ENCODE results near the gene C3orf18.

Gene C3orf18

DNA sequence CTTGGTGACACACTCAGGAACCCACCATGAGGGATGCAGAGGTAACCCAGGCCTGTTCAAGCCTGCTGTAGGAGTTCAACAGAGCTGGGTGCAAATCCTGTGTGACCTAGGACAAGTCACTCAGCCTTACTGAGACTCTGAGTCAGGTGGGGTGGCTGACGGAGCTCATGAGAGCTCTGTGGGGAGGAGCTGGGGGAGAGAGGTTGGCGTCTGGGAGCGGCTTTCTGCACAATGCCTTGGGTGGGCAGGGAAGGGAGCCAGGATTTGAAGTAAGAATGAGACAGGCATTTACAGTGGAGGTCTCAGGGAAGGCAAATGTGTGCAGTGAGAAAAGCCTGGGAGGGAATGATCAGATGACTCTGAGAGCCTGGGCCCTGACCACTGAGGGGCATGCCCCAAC, 18.3 kb downstream of the C3orf18 start:
- no peak for DNase-seq

DNA sequence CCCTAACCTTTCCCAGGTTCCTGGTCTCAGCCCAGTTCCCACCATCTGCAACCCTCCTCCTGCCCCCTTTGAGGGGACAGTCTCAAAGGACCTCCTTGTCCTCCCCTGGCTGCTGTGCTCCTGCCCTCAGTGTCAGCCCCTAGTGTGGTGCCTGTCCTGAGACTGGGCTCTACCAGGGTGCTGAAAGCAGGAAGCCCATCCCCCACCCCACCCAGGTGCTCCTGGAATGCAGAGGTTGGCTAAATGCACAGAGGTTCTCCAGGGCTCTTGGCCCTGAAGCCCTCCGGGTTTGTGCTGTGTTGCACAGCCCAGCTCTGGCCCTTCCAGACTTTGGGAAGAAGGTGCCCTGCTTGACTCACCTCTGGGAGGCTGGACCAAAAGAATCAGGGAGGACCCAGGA, 21.8 kb downstream of the C3orf18 start:
- DNase-seq, result no peak

DNA sequence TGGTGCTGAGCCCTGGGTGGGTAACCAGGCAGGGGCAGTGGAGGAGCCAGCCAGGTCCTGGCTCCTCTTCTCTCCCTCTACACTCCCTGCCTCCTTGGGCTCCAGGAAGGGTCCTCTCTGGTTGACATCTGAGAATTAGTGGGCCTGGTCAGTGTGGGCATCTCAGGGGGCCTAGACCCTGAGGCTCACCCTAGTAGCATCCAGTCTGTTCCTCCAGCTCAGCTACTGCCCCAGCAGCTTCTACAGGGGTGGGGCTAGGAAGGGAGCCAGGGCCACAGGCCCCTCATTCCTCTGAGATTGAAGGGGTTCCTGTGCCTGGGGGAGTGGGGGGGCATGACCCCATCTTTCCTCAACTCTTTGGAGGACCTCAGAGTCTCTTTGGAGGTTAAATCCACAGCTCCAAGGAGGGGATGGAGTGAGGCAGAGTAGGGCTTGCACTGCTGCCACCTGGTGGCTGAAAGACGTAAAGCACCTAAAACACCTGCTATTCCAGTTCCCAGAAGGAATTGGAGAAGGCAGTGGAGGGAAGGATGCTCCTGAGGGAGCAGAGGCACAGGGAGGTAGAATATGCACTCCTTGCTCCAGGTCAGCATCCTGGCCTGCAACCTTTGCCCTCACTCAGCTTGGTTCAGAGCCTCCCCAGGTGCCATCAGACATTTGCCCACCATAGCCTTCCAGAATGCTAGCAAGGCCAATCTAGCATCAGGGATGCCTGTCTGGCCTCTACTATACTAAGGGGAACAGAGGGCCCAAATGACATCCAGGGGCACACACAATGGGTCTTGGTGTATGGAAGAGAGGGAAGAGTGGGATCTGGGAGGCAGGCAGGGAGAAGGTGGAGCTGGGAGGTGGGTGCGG, 25.1 kb downstream of the C3orf18 start:
- DNase-seq, result no peak

DNA sequence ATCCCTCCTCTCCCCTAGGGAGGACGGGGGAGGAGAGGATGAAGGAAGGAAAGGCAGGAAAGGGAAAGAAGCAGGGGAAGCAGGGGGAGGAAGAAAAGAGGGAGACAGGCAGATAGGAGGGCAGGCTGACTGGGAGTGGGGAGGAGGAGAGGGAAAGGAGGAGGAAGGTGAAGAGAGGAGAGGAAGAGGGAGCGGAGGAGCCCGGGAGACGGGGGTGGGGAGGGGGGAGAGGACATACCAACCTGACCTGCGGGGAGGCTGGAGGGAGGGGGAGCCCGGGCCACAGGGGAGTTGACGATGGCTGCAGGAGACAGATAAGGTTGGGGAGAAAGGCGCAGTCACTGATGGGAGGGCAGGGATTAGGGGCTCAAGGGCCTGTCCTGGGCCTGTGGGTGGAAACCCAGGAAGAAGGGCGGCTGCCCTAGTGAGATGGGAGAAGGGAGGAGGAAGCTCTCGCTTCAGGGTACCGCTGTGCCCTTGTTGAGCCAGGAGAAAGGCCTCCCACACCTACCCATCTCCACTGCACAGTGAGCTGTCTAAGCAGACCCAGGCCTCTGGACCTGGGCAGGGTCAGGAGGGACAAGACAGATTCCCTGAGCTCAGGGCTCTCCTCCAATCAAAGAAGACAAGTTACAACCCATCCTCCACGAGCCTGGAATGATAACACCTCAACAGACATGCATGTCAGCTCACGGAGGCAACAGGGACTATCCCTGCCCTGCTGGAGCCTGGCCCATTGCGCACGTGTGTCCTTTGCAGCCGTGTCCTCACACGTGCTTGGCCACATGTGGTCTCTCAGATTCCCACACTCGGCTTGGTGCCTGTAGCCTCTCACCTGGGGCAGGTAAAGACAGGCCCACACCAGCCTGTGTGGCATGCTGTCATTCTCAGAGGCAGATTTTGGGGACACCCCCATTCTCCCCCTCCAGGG, 27.9 kb downstream of the C3orf18 start:
- no peak for DNase-seq

DNA sequence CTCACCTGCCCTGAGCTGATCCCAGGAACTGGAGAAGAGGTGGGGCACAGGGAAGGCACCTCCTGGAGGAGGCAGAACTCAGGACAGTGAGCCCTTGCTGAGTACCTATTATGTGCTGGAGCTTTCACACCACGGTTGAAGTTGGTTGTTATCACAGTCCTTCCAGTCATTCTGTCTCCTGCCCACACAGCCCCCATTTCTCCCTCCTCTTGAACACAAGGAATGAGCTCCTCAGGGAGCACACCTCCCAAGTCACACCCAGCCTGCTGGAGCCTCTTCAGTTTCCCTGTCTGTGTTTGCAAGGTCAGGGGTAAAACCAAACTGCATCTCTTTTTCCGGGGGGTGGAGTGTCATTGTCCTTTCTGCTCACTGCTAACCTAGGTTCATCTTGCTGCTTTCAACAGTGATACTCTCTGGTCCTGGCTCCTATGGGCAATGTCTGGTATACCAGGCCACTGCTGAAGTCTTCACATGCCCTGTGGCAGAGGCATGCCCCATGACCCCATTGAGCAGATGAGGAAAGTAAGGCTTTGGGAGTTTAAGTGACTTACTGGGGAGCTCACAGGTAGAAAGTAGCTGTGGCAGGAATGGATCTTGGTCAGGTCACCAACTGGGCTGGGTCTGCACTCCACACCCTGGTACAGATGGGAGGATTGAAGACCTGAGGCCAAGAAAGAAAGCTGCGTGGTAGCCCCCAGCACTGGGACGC, 30.0 kb downstream of the C3orf18 start:
- DNase-seq, result no peak

DNA sequence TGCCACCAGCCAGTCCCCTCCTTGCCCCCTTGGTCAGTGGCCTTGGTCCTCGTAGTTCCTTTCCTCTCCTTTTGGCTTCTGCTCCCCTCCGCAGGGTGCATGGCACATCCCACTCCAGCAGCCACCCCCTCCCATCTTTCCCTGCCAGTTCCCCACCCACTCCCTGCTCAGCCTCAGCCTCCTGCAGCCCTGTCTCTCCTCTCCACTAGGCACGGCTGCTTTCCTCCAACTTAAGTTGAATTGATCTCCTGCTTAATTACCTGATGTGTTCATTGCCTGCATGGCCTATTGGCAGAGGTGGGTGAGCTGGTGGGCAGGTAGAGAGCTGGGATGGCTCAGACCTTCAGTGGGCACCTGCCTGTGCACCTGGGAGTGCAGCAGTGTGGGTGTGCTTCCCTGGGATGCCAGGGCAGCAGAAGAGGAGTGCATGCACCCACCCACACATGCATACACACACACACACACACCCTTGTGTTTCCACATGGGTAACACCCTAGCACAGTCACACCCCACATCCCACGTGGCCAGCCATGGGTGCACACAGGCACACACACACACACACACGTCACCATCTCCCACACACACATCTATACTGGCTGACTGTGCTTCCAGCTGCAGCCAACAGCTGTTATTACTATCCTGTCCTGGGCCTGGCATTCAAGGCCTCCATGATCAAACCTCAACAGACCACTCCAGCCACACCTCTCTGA, 30.9 kb downstream of the C3orf18 start:
- no peak for DNase-seq

DNA sequence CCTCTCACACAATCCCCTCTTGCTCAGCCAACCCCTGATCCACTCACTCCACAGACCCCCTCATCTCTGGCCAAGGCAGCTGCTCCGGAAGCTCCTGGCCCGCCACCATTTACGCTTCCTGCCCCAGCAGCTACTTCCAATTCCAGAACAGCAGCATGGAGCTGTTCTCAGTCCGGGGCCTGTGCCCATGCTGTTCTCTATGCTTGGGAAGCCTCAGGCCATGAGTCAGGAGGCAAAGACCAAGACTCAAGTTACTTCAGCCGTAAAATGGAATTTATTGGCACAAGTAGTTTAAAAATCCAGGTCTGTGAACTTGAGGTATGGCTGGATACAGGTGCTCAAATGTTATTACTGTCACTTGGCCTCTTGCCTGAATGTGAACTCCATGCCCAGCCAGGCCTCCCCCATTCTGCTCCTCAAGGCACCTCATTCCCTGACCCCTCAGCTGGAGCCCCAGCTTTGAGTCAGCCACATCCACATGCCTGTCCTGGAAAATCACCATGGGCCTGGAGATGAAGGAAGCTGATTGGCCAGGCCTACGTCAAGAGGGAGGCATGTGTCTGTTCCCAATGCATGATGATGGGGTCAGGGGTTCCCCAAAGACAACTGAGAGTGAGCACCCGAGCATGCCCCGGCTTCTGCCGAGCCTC, 32.7 kb downstream of the C3orf18 start:
- no peak for DNase-seq

DNA sequence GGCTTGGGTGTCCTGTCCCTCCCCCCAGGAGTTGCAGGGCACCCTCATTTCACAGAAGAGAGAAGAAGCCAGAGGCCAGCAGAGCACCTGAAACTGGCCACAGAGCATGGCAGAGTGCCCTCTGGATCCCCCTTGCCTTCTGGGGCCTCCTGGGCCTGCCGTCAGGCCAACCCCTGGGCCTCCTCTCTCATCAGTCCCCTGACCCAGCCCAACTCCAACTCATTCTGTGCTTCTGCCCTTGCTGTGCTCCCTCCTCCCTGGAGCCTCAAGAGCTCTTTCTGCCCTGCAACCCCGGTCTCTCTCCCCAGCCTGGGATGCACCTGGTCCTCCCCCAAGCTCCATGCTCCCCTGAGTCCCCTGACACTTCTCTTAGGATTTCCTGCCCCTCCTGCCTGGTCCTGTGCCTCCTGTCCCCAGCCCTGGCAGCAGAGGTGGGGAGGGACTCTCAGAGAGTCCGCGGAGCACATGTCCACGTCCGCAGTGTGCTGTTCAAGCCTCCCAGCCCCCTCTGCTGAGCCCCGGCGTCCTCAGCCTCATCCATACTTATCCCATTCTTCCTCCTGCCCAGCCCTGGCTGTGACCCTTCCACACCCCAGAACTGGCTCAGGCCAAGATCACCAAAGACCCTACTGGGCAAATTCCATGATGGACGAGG, 33.6 kb downstream of the C3orf18 start:
- no peak for DNase-seq

DNA sequence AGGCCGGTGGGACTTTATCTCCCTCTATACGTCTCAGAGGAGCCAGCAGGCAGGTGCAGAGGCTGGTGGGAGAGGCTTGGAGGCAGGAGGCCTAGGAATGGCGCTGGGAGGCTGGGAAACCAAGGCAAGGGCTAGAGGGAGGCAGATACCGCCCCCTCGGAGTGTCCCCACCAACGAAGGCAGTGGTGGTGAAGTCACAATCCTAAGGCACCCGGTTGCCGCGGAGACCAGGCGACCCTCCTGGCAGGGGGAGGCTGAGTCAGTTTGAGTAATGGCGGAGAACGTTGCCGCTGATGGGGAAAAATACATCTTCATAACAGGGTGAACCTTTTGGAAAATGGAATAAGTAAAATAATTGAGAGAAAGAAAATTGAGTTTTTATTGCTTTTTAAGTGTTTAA, 34.2 kb downstream of the C3orf18 start:
- DNase-seq, result no peak

DNA sequence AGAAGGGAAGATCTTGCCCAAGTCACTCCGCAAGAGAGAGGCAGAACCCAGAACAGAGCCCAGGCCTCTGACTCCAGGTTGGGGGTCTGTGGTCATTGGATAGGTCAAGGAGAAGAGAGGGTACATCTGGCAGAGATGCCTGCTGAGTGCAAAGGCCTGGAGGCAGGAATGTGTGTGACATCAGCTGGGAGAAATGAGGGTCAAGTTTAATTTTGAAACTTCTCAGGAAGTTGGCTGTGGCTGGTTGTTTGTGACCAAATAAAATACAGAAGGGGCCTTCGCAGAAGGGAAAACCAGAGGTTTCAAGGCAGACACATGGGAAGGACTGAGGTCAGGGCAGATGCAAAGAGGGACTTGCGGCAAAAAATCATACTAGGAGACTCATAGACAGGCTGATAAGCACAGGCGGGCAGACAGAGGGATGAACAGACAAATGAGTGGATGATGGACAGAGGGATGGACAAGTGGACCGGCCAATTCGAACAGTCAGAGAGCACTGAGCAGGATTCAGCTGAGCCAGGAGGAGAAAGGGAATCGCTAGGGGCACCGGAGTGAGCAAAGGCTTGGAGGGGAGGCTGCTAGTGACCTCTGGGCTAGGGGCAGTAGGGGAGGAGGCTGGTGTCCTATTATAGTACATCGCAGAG, 35.4 kb downstream of the C3orf18 start:
- DNase-seq, result no peak

DNA sequence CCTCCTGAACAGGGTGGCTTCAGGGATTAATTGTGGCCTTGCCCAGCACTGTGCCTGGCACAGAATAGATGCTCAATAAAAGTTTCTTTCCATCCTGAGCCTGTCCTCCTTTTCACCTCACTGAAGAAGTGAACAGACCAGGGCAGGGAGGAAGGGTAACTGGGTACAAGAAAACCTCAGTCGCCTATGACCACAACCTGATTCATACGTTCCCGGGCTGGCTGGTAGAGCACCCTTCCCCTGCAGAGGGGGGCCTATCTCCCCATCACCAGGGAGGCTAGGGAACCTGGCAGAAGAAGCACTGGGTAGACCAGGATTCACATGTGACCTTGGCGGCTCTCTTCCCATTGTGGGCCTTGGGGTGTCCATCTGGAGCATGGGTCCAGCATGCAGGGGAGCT, 36.3 kb downstream of the C3orf18 start:
- no peak for DNase-seq

DNA sequence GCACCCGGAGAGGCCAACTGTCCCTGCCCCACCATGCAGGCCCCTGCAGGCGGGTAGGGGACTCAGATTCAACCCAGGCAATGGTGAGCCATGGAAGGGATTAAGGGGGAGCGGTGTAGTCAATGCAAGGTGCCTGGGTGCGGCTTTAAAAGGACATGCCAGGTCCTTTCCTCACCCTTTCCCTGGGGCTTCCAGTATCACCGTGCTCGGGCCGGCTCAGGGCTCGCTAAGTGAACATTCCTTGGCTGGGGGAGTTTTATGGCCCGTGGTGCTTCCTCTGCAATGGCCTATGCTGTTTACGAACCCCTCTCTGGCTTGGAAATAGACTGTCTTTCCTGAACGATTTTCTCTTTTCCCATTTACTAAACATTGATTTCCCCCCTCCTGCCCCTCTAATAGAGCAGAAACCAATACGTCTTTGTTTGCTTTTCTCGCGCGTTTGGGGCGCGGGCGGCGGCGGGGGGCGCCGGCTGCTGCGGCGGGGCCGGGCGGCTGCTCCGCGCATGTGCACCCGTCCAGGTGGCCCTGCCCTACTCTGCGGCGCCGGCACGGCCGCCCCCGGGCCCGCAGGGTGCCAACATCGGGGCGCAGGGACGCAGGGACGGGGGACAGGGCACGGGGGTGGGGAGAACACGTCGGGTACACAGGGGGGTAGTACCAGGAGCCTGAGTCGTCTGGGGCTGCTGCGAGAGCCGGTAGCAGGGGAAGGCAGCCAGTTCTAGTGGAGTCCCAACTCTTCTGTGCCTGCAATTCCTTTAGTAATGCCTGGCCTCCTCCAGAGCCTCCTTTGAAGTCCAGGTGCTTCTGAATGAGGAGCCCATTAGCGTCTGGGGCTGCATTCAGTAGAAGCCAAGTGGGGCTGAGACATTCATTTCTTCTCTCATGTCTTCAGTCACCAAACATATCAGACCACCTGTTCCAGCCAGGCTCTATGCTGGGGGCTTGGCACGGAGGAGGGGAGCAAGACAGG, 37.3 kb downstream of the C3orf18 start:
- DNase-seq, result no peak

DNA sequence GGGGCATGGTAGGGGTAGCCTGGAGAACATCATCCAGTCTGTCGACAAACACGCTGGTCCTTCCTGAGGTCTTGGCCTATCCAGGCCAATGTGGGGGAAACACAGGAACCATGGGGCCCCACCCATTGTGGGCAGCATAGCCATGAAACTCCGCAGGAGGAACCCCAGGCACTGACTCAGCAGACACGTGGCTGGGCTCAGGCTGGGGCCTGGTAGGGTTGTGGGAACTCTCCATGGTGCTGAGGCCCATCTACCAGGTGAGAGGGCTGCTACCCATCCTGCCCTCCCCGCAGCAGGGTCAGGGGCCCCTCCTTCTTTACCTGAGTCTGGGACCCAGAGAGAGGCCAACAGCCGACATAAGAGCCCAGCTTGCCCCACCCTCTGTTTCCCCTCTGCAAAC, 41.6 kb downstream of the C3orf18 start:
- DNase-seq, result no peak

DNA sequence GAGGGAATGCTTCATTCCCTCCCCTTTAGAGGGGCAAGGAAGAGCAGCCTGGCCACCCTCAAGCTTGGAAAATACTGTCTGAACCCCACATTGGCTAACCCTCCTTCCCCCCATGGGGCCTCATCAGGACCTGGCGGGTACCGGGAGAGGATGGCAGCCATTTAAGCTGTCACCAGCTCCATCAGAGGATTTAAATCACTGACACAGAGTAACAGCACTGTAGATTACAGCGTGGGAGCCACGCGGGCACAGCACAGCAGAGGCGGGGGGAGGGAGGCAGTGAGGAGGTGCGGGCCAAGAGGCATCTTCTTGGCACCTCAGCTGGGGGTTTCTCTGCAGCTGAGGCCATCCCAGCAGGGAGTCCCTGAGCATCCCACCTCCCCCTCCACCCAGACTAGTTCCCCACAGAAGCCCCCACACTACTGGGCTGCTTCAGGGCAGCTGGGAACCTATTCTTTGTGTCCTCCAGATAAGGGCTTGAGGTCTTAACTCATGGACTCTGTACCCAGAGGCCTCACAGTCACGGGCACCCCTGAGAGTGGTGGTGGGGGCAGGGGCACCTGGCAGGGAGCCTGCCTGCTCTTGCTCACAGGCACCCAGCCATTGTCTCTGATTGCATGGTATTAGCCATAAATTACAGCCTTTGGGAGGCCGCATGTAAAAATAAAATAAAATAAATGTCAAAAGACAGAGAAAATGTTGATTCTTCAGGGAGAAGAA, 42.2 kb downstream of the C3orf18 start:
- no peak for DNase-seq

DNA sequence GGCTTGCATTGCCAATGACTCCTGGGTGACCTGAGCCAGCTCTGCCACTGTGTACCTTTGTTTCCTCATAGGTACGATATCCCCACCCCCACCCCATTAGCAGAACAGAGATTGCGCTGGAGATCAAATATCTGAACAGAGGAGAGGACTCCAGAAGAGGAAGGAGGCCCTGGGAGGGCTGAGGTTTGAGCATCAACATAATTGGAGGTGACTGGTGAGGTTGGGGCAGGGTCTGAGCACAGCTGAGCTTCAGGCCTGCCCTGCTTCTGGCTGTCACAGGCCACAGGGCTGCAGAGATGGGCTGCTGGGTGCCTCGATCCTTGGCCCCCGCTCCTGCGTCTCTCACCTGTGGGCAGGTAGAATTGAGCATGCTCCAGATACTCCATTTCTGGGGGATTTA, 42.8 kb downstream of the C3orf18 start:
- no peak for DNase-seq

DNA sequence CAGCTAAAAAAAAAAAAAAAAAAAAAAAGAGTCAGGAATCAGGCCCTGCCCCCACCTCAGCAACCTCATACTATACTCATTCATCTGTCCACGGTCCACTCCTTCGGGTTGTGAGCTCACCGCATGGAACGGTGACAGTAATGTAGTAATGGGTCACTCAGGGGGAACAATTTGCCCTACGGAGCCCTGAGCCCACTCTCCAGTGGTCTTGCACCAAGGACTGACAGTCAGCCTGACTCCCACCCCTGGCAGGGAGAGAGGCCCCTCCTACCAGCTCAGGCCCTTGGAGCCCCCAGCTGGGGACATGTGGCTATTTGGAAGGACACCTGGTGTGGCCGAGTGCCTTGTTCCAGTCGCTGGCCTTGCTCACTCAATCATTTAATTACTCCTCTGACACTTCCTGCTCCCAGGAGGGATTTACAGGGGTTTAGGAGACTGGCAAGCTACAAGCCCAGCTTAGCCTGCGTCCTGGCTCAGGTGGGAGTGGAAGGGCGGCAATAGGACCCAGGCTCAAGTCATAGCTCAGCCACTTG, 44.2 kb downstream of the C3orf18 start:
- DNase-seq, result no peak

DNA sequence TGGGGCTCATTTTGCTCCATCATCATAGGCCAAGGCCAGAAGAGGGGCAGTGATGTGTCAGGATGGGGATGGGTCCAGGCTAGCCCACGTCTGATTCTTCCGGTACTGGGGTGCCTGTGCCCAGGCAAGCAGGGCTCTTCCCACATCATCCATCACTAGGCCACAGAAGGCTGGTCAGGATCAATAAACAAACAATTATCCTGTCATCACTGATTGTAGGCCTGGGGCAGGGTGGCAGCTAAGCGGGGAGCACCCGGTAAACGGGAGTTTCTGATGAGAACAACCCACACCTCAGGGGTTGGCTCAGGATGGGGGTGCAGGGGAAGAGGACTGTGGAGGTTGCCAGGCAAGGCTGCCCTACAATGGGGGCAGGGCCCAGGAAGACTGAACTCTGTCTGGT, 46.0 kb downstream of the C3orf18 start:
- no peak for DNase-seq

DNA sequence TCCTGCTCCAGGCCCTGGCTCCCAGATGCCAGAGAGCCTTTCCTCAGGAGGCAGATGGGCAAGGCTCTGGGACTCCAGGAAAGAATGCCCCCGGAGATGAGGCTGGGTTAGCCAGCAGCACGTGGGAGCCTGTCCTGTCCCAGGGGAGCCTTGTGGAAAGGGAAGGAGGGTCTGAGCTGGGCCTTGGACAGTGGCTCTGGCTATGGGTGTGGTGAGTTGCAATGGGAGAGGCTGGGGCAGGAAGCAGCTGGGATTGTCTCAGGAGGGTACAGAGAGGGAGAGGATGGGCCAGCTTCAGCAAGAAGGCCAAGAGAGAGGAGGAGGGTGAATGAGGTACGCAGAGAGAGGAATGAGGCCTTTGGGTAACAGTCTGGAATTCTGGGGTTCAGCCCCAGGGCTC, 46.7 kb downstream of the C3orf18 start:
- DNase-seq, result no peak
